ENCODE measurements around the gene PPP2R5B. TPM values are rescaled to one million over a fixed set of nuclear protein-coding genes. Genes with fewer than 3 reads are reported as not detected.
A peak's percentile ranks its signal among the peaks of the same experiment; 100 is the strongest.

Gene PPP2R5B
- total RNA-seq, 1 experiment from 2014 or later = 38.0 TPM

DNA sequence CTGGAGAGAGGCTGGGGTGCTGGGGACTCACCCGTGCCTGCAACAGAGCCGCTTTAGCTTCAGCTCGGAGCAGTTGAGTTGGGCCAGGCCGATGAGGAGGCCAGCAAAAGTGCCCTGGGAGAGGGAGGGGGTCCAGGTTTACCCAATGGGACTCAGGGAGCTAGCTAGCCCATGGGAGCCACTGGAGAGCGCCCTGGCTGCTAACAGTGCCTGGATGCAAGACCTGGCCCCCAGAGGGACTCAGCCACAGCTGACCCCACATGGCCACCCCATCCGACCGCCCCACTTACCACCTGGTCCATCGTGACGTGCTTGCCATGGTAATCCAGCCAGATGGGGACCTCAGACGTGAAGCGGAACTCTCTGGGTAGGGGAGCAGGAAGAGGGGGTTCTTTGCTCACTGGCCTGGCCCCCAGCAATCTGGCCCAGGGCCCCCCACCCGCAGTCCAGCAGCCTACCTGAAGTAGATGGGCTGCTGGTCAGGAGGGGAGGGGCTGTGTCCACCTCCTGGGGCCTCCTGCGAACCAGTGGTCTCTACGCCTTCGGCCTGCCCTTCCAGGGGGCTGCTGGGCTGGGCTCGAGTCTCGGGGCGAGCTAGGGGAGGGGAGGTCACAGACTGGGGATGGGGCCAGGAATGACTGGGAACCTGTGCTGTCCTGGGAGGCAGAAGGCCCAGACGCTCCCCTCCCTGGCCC, 27.0 kb upstream of the PPP2R5B start:
- DNase-seq (ENCODE audit: unreplicated experiment) = no peak
- no peaks in the 10 kb centered on the region for H3K27me3 Mint-ChIP-seq (ENCODE audit: insufficient read depth, unreplicated experiment)
- H3K27ac Mint-ChIP-seq (ENCODE audit: low read depth, unreplicated experiment) = no peak overlapping the region
- intact Hi-C loops (cut with micrococcal nuclease) = no loop called here
- CTCF ChIA-PET = interaction anchor here (0.6 to 7.1 kb wide), 2 partner anchors 49 to 58 kb away, joined by 3 to 93 read pairs; no protein-coding TSS in a partner anchor
- TF ChIP-seq, protein P1, sequence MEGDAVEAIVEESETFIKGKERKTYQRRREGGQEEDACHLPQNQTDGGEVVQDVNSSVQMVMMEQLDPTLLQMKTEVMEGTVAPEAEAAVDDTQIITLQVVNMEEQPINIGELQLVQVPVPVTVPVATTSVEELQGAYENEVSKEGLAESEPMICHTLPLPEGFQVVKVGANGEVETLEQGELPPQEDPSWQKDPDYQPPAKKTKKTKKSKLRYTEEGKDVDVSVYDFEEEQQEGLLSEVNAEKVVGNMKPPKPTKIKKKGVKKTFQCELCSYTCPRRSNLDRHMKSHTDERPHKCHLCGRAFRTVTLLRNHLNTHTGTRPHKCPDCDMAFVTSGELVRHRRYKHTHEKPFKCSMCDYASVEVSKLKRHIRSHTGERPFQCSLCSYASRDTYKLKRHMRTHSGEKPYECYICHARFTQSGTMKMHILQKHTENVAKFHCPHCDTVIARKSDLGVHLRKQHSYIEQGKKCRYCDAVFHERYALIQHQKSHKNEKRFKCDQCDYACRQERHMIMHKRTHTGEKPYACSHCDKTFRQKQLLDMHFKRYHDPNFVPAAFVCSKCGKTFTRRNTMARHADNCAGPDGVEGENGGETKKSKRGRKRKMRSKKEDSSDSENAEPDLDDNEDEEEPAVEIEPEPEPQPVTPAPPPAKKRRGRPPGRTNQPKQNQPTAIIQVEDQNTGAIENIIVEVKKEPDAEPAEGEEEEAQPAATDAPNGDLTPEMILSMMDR (IDR thresholded peaks at IDR 0.05; ENCODE audit: unreplicated experiment) = no peak
- peaks cover 29% of the 10 kb centered on the region for H3K36me3 Mint-ChIP-seq (ENCODE audit: insufficient read depth, unreplicated experiment)
- H3K4me3 Mint-ChIP-seq (ENCODE audit: unreplicated experiment) = no peak overlapping the region
- no peaks in the 10 kb centered on the region for H3K9me3 Mint-ChIP-seq (ENCODE audit: unreplicated experiment)
- POLR2A ChIA-PET = interaction anchor here (0.6 to 1.6 kb wide), 2 partner anchors 20 to 111 kb away, joined by 3 to 6 read pairs; partner anchors contain the start of gene ATG2A
- H3K4me1 Mint-ChIP-seq (ENCODE audit: insufficient read depth, unreplicated experiment) = peaks cover 6% of the 10 kb centered on the region
- no TSS peak for BruUV-seq (replicated peaks)

DNA sequence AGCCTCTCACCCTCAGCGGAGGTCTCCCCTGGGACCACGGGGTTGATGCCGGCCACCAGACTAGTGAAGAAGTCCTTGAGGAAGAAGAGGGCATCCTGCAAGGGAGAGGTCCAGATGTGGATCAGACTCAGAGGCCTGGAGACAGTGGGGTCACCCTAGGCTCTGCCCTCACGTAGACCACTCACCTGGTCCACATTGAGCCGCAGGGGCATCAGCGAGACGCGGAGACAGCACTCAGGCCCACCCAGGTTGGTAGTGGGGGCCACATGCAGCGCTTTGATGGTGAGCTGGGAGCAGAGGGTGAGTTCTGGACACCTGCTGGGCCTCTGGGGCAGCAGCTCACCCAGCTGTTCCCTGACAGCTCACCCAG, 26.4 kb upstream of the PPP2R5B start:
- BruUV-seq (replicated peaks) = no TSS peak
- H3K27me3 Mint-ChIP-seq (ENCODE audit: insufficient read depth, unreplicated experiment) = no peaks in the 10 kb centered on the region
- ChIA-PET POLR2A (interaction anchor here (0.6 to 1.6 kb wide), 2 partner anchors 19 to 111 kb away, joined by 3 to 6 read pairs; partner anchors contain the start of gene ATG2A), CTCF (interaction anchor here (0.6 to 7.1 kb wide), 3 partner anchors 50 to 58 kb away, joined by 3 to 93 read pairs (median 3); no protein-coding TSS in a partner anchor)
- peaks cover 6% of the 10 kb centered on the region for H3K4me1 Mint-ChIP-seq (ENCODE audit: insufficient read depth, unreplicated experiment)
- DNase-seq (ENCODE audit: unreplicated experiment) = no peak
- H3K4me3 Mint-ChIP-seq (ENCODE audit: unreplicated experiment) = no peak overlapping the region
- intact Hi-C loops (cut with micrococcal nuclease) = no loop called here
- no peaks in the 10 kb centered on the region for H3K9me3 Mint-ChIP-seq (ENCODE audit: unreplicated experiment)
- TF ChIP-seq, protein P1 (IDR thresholded peaks at IDR 0.05; ENCODE audit: unreplicated experiment) = no peak
- no peak overlapping the region for H3K27ac Mint-ChIP-seq (ENCODE audit: low read depth, unreplicated experiment)
- peaks cover 29% of the 10 kb centered on the region for H3K36me3 Mint-ChIP-seq (ENCODE audit: insufficient read depth, unreplicated experiment)

DNA sequence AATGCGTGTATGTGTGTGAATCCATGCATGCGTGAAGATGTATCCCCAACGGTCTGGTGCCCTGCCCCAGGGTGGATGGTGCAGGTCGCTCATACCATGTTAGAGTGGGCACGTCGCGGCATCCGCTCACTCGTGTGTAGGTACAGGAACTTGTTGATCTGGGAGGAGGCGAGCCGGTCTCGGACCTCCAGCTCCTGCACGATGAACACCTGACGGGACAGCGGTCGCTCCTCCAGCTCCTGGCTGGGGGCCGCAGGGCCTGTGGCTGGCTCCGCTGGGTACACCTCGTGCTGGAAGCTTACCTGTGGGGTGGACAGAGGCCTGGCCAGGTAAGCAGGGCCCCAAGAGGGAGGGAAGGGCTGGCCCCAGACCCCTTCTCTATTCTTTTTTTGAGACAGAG, 25.9 kb upstream of the PPP2R5B start:
- TF ChIP-seq, protein P1 (IDR thresholded peaks at IDR 0.05; ENCODE audit: unreplicated experiment) = no peak
- H3K27me3 Mint-ChIP-seq (ENCODE audit: insufficient read depth, unreplicated experiment) = no peaks in the 10 kb centered on the region
- no TSS peak for BruUV-seq (replicated peaks)
- H3K4me3 Mint-ChIP-seq (ENCODE audit: unreplicated experiment) = no peak overlapping the region
- no peak for DNase-seq (ENCODE audit: unreplicated experiment)
- peaks cover 29% of the 10 kb centered on the region for H3K36me3 Mint-ChIP-seq (ENCODE audit: insufficient read depth, unreplicated experiment)
- H3K4me1 Mint-ChIP-seq (ENCODE audit: insufficient read depth, unreplicated experiment) = peaks cover 6% of the 10 kb centered on the region
- ChIA-PET CTCF (interaction anchor here (0.6 to 7.1 kb wide), 2 partner anchors 50 to 57 kb away, joined by 3 to 93 read pairs; no protein-coding TSS in a partner anchor), POLR2A (interaction anchor here (0.6 to 1.6 kb wide), 2 partner anchors 19 to 110 kb away, joined by 3 to 6 read pairs; partner anchors contain the start of gene ATG2A)
- intact Hi-C loops (cut with micrococcal nuclease) = no loop called here
- H3K9me3 Mint-ChIP-seq (ENCODE audit: unreplicated experiment) = no peaks in the 10 kb centered on the region
- H3K27ac Mint-ChIP-seq (ENCODE audit: low read depth, unreplicated experiment) = no peak overlapping the region

DNA sequence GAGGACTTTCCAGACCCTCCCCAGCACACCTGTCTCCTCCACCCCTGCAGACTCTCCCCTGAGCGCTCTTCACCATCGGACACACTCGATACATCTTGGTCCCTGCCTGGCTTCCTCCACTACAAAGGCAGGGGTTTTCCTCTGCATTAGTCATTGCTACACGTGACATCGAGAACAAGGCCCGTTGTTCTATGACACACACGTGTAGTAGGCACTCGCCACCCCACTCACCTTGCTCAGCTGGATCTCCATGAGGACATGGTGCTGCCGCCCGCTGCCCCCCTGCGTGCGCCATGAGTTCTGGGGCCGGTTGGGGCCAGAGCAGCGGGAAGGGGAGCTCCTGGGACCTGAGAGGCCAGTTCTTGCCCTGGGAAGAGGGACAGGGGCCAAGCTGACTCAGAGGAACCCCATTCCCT, 24.2 kb upstream of the PPP2R5B start:
- Mint-ChIP-seq H3K4me3 (ENCODE audit: unreplicated experiment) (no peak overlapping the region), H3K27ac (ENCODE audit: low read depth, unreplicated experiment) (no peak overlapping the region), H3K27me3 (ENCODE audit: insufficient read depth, unreplicated experiment) (no peaks in the 10 kb centered on the region), H3K36me3 (ENCODE audit: insufficient read depth, unreplicated experiment) (peaks cover 38% of the 10 kb centered on the region), H3K4me1 (ENCODE audit: insufficient read depth, unreplicated experiment) (peaks cover 6% of the 10 kb centered on the region), H3K9me3 (ENCODE audit: unreplicated experiment) (no peaks in the 10 kb centered on the region)
- ChIA-PET POLR2A (interaction anchor here (0.7 to 1.6 kb wide), 3 partner anchors 21 to 221 kb away, joined by 3 read pairs; partner anchors contain the start of genes EHD1 and FAU), CTCF (interaction anchor here (0.7 to 1.2 kb wide), 3 partner anchors 11 to 55 kb away, joined by 3 to 8 read pairs (median 3); no protein-coding TSS in a partner anchor)
- peak; percentile 67 for DNase-seq (ENCODE audit: unreplicated experiment)
- intact Hi-C loops (cut with micrococcal nuclease) = no loop called here
- BruUV-seq (replicated peaks) = no TSS peak
- TF ChIP-seq, protein P1 (IDR thresholded peaks at IDR 0.05; ENCODE audit: unreplicated experiment) = no peak

All from MCF 10A (cell line).